Loucy (cell line): ENCODE data around the gene MGAT5.

Source experiments
- EZH2phosphoT487 ChIP-seq: fragments of 200-600 bp; IDR thresholded peaks from 2 replicates; pipeline ENCODE4 v1.6.1; 2018; ENCODE audit warnings: antibody characterized with exemption, mild to moderate bottlenecking, moderate library complexity, borderline replicate concordance
- TF ChIP-seq, protein P1 (sequence below): fragments of 200-600 bp; sonication (generic); conservative IDR thresholded peaks from 2 replicates; pipeline ENCODE4 v1.5.1; 2014; ENCODE audit warnings: mild to moderate bottlenecking, antibody characterized with exemption, low read length

DNA sequence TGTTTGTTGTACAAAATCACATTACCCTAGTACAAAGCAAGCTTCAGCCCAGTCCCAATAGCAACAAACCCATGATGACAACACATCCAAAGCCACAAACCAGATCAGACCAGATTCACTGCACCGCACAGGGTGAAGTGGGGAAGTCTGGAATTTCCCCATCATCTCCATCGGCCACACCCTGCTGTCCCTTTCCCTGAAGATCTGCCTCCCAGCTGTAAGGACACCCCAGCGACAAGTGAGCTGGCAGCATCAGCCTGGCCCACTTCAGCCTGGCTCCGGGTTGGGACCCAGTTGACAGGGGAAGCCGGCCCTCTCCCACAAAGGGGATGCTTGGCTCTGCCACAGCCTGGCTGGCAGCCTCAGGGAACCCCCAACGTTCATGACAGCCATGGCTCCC, 207.6 kb downstream of the MGAT5 start:
- TF ChIP-seq, protein P1, sequence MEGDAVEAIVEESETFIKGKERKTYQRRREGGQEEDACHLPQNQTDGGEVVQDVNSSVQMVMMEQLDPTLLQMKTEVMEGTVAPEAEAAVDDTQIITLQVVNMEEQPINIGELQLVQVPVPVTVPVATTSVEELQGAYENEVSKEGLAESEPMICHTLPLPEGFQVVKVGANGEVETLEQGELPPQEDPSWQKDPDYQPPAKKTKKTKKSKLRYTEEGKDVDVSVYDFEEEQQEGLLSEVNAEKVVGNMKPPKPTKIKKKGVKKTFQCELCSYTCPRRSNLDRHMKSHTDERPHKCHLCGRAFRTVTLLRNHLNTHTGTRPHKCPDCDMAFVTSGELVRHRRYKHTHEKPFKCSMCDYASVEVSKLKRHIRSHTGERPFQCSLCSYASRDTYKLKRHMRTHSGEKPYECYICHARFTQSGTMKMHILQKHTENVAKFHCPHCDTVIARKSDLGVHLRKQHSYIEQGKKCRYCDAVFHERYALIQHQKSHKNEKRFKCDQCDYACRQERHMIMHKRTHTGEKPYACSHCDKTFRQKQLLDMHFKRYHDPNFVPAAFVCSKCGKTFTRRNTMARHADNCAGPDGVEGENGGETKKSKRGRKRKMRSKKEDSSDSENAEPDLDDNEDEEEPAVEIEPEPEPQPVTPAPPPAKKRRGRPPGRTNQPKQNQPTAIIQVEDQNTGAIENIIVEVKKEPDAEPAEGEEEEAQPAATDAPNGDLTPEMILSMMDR, result no peak
- no peak for TF ChIP-seq EZH2phosphoT487
